GM18520 (cell line): ENCODE data around the gene KAZN.

Source experiments
- ATAC-seq: cut with Tn5 transposase; IDR thresholded peaks from one replicate; pipeline ENCODE4 v1.9.1; 2021; ENCODE audit not compliant: unreplicated experiment

KAZN gene

DNA sequence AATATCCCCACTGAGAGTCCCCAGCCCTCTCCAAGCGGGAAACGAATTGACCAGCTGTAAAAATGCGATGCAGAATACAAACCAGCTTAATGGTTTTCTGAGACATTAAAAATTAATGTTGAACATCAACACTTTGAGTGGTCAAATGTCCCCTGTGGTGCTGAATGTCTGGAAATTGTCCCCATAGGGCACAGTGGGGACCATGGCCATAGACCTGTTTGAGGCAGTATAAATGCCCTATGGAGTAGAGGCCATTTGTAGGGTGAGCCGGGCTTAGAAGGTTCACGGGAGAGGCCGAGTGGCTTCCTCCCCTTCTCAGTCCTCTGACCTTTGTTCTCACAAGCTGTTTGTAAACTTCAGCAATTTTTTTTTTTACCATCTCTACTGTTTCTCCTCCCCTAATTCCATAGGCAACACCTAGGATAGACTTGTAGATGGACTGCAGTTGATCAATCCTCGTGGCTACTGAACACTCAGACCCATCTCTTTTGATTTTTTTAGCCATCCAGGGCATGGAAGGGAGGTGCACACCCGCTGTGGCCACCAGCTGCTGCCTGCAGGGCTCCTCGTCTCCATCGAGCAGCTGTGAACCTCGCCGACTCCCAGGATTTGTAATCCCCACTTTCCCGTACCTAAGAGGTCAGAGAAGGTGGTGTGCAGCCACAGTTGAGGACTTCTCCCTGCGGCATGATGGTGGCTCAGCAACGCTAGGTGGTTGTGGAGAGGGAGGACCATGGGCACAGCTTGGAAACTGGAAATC lies 41.0 kb downstream of the KAZN start:
- ATAC-seq, result no peak

DNA sequence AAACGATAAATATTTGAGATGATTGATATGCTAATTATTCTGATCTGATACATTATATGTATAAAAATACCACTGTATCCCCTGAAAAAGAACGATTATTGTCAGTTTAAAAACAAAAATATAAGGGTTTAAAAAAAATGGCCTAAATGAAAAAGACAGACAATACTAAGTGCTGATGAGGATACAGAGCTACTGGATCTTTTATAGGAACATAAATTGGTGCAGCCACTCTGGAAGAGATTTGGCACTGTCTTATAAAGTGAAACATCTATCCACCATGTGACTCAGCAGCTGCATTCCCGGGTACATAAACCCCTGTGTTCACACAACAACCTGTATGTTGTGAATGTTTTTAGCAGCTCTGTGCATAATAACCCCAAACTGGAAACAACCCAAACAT lies 44.2 kb downstream of the KAZN start:
- ATAC-seq, result no peak

DNA sequence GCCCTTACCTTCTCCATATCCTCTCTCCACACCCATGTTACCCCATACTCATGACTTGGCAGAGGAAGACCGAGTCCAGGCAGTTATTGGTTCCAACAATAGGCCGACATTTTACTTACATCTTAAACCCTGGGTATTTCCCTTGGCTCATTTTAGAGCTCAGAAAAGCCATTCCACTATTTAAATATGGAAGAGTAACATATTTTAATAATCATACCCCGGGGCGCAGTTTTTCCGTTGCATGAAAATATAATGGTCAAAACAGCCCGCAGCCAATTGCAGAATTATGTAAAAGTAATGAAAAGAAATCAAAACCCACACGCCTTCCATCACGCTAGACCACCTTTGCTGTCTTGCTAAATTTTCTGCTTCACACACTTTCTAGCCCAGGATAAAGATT lies 48.5 kb downstream of the KAZN start:
- no peak for ATAC-seq

DNA sequence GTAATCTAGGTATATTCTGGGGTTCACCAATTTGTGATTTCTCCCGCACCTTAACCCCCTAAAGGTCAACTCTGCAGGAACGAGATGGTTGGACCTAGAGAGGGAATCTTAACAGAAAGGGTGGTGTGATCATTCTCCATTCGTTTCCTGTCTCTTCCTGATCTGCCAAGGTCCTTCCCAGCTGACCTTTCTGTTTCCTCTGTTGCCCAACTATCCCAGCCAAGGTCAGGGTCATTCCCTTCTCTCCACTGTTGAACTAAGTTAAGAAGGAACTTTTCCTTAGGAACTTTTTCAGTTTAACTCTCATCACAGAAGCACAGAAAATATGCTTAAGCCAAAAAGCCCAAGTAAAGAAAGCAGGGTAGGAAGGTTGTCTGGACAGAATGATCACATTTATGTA lies 49.3 kb downstream of the KAZN start:
- ATAC-seq, result no peak

DNA sequence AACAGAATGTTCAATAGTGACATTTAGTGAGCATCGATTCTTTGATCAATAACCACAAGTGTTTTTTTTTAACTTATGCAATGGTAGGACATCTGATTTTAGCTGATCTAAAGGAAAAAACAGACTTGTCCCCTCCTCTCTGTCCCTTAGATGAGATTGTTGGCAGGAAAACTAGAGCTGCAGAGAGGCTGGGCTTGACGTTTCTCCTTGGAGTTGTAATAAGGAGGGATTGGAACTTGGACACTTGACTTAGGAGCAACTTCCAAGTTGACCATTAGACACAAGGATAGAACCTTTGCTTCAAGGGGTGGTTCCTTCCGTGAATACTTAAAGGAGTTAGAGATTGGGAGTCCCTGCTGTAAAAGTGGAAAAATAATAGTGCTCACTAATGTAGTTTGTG lies 49.9 kb downstream of the KAZN start:
- ATAC-seq, result no peak

DNA sequence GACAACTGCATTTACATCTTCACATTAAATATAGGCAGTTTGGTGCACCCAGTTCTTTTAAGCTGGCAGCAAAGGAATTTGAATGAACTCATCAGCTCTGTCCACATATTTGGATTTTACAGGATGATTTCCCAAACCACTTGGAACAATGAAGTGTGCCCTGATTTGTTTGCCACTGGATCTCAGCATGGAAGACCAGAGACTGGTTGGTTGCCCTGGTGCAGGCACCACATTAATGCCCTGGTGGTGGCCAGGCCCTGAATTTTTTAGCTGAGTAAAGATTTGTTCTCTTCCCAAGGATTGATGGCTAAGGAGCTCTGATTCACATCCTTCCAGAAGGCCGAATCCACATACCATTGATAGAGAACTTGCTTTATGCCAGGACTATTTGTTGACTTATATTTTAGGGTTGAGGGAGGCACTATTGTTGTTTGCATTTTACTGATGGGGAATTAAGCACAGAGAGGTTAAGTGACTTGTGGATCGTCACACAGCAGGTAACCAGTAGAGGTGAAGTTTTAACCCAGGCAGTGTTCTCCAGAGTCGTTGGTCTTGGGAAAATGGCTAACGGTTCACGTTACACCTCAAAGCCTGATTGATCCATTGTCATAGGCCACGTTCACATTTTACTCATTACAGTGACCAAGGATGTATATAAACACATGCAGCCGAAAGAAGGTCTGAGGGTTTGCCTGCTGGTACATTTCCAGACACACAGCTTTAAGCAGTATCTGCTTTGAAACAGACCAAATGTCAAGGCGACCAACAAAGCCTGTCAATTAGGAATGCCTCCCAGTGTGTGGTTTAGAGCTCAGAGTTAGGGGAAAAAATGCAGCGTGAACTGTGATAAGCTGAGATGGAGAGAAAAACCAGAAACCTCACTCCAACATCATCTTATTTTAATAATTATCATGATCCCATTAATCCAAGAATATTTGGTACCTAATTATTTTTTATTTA lies 50.7 kb downstream of the KAZN start:
- no peak for ATAC-seq

DNA sequence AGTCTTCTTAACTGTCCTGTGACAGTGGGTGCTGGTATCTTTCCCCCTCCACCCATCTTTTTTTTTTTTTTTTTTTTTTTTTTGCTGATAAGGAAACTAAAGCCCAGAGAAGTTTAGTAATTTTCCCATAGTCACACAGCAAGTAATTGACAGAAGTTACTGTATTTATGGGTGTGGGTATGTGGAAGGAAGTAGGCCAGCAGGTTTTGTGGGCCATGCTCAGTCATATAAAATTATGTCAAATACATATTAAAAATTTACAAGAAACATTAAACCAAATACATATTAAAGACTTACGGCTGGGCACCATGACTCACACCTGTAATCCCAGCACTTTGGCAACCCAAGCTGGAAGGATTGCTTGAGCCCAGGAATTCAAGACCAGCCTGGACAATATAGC lies 51.5 kb downstream of the KAZN start:
- no peak for ATAC-seq

DNA sequence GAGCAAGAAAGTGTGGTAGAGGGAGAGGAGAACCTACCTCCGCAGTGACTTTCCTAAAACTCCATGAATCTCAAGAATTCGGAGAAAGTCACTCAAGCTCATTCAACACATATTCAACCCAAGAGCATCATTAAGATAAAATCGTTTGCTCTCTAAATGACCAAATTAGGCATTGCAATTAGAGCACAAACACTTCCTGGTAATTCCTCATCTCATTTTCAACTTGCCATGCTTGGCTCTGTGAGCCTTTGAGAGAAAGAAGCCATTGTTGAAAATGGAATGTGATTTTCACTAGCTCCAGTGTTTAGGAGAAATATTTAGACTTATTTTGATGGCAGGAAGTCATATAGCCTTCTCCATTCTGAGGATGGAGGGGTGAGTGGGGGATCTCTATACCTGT lies 52.5 kb downstream of the KAZN start:
- no peak for ATAC-seq

DNA sequence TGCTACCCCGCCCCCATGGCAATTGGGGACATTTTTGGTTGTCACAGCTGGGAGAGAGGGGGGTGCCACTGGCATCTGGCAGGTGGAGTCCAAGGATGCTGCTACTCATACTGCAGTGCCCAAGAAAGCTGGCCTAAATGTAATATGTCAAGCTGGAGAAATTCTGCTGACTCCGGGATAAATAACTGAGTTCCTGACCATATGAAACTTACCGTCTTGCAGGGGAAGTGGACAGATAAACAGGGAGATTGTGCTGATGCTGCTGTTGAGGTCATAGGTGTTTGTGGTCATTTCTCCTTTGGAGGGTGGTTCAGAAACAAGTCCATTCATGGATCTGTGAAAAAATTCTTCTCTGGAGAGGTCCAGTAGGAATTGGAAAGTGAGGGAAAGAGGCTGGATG lies 54.4 kb downstream of the KAZN start:
- ATAC-seq, result no peak

DNA sequence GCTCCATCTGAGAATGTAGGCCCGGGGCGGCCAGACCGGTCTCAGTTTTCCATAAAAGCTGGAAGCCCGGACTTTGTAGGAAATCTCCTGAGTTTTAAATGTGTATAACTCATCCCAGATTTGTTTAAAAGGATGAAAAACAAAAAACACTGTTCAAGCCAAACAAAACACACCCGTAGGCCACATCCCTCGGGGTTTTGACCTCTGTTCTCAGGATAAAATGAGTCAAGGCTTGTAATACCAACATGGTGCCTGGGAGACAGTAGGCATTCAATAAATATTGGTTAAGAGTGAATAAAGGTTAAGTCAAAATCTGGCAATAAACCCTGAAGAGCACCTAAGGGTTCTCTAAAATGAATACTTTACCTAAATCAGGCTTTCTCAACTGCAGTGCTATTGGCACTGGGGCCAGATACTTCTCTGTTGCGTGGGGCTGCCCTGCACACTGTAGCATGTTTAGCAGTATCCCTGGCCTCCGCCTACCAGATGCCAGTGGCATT lies 55.0 kb downstream of the KAZN start:
- ATAC-seq, result no peak

DNA sequence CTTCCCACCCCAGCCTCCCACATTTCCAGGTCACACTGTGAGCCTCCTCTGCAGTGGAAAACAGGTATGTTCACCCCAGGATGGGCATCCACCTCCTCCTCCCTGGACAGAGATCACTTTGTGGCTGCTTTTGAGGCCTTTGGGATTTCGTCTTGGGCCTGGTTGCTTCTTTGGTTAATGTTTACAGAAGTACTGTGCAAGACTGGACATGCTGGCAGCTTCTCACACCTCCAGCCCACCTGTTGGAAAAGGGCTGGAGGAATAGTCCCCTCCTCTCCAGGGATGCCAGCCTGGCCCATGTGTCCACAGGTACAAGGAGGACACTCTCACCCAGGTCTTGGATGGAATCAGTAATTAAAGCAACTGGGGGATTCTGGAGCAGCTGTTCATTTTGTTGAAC lies 56.1 kb downstream of the KAZN start:
- ATAC-seq, result no peak

DNA sequence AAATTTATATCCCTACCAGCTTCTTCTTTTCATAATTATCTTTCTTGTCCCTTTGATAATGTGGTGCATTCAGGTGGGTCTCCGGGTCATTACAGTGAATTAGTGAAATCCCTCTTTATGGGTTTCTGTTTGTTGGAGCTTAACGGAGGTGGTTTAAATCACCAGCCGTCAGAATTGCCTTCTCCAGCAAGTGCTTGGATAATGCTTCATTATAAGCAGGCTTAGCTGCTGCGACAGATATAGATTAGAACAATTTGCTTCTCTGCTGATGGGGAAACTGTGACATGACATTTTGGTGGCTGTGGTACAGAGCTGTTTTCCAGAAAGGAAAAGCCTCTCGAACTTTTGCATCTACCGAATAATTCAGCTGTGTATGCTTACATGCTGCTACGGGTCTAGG lies 56.9 kb downstream of the KAZN start:
- ATAC-seq, result no peak

DNA sequence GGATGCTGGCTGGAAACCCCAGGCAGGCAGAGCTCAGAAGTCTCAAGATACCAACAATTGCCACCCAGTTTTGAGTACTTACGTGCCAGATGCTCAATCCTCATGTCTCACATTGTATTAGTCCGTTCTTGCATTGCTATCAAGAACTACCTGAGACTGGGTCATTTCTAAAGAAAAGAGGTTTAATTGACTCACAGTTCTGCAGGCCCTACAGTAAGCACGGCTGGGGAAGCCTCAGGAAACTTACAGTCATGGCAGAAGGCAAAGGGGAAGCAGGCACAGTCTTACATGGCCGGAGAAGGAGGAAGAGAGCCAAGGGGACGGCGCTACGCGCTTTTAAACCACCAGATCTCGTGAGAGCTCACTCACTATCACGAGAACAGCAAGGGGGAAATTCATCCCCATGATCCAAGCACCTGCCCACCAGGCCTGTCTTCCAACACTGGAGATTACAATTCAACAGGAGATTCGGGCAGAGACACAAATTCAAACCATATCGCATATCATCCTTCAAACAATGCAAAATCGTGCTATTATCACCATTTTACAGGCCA lies 58.0 kb downstream of the KAZN start:
- no peak for ATAC-seq

DNA sequence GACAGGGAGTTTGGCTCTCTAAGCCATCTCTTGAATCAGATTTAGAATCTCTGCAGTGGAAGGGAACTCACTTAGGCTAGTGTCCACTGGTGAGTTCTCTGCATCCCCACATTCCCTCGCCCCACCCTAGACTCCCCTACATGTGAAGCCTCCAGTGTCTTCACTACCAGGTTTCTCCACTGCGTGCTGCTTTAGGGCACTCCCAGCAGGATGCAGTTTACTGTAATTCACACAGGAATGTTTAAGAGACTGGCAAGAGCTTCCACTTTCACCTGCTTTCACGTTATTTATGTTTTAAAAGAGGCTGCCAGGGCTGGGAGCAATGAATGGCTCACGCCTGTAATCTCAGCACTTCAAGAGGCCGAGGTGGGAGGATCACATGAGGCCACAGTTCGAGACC lies 60.2 kb downstream of the KAZN start:
- ATAC-seq, result no peak

DNA sequence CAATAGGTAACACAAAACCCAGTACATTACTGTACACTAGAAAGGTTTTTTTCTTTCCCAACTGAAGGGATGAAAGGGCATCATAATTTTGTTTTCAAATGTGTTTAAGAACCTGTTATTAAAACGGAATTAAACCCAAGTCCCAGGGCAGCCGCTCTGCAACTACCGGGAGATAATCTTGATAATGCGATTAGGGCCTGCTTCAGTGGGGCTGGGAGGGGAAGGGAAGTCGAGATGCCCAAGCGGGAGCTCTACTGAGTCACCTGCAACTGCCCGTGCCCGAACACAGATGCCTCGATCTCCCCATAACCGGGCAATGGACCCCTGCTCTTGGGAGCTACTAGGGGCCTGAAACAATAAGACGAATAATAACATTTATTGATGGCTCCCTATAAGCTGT lies 61.4 kb downstream of the KAZN start:
- no peak for ATAC-seq

DNA sequence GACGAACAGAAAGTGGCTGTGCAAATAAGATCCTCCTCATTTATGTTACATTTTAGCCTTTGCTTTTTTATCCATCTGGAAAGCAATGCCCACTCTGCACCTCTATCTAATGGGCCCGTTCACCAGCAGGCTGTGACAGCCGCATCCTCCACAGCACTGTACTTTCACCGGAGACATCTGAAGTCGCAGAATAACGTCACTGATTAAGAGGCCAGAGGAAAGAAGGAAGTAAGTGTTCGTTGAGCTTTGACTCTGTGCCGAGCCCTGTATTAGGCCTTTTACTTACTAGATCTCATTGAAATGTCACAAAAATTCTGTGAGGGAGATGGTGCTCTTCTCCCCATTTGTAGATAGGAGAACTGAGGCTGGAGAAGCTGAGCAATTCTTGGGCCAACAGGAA lies 62.3 kb downstream of the KAZN start:
- ATAC-seq, result no peak

DNA sequence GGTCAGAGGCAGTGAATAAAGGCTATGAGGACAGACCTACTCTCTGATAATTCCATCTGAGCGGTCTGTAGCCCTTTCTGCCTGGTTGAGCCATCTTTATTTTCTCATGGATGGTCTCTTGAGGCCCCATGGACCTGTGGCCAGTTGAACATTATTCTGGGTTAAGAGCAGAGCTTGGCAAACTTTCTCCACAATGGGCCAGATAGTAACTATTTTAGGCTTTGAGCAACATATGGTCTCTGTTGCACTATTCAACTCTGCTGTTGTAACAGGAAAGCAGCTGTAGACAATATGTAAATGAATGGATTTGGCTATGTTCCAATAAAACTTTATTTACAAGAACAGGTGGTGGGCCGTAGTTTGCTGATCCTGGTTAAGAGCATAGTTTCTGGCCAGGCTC lies 62.7 kb downstream of the KAZN start:
- ATAC-seq, result no peak

DNA sequence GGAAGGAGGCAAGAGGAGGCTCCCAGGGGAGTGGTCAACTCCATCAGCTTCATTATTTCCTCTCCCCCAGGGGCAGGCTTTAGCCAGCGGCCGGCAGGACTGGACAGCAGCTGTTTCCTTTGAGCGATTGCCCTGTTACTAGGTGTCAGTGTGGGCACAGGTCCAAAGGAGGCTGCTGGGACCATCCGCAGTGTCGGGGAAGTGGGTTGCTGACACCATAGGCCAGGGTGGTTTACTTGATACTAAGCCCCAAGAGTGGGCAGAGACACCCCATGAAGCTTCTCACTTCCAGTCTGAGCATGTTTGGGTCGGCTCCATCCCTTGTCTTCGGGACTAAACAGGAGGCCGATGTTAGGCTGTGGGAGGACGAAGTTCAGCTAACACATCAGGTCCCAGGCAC lies 63.6 kb downstream of the KAZN start:
- no peak for ATAC-seq

DNA sequence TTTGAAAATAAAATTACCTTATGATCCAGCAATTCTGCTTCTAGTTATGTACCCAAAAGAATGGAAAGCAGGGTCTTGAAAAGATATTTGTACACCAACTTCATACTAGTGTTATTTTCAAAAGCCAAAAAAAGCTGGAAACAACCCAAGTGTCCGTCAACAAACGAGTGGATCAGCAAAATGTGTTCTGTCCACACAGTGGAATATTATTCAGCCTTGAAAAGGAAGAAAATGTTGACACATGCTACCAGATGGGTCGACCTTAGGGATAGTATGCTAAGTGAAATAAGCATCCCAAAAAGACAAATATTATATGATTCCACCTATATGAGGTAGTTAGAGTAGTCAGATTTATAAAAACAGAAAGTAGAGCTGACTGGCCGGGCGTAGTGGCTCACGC lies 65.3 kb downstream of the KAZN start:
- ATAC-seq, result no peak

DNA sequence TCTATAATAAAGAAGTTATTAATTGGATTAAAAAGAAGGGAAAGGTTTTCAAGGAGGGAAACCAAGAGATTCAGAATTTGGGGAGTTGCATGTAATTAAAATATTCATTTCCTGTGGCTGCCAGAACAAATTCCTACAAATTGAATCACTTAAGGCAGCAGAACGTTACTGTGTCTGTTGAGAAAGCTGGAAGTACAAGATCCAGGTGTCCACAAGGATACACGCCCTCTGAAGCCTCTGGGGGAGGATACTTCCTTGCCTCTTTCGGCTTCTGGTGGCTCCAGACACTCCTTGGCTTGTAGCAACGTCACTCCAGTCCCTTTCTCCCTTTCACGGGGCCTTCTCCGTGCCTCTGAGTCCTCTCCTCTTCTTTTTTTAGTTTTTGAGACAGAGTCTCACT lies 67.9 kb downstream of the KAZN start:
- ATAC-seq, result no peak

DNA sequence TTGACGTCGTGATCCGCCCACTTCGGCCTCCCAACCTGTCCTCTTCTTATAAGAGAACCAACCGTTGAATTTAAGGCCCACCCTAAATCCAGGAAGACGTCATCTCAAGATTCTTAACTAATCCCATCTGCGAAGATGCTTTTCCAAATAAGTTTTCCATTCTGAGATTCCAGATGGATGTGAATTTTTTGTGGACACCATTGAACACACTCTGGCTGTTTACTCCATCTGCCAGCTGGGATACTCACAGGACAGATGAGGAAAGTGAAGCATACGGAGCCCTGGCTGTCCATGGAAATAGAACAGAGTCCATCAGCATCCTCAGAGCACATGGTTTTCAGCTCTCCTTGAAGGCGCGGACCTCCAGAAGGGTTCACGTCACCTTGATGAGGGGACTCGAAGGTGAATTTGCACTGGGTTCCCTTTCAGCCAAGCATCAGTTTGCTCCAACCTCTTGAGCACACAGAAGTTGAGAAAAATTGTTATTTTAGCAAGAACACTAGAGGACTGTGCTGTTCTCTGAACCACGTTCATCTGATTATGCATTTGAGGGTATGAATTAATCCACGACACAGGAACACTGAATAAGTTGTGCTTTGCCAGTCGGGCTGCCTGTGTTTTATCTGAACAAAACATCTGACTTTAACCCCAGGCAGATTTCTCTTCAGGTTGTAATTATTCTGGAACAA lies 68.6 kb downstream of the KAZN start:
- ATAC-seq, result no peak
